Measurements from ENCODE around the gene GTF2F2. TPM values are rescaled to one million over a fixed set of nuclear protein-coding genes. Genes with fewer than 3 reads are reported as not detected.

GTF2F2 gene
- total RNA-seq, 2 experiments from 2014 or later, result 20.1 to 25.1 TPM

DNA sequence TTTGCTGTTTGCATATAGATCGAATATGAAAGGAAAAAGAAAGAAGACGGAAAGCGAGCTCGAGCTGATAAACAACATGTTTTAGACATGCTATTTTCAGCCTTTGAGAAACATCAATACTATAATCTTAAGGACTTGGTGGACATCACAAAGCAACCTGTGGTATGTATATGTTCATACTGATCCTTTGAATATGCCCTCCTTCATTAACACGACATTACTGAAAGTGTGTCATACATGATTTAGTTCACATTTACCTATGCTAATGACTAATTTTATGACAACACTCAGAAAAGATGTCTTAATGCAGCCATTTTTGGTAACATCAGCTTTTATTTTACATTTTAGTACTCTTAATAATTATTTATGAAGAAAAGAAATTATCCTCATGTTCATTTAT, 146.9 kb downstream of the GTF2F2 start:
- intact Hi-C loops (cut with micrococcal nuclease; ENCODE audit: unreplicated experiment), result no loop called here
- H2AFZ ChIP-seq (ENCODE audit: low read length), result no peak overlapping the region
- H3K4me1 ChIP-seq (ENCODE audit: insufficient read depth, low read length, poor library complexity, severe bottlenecking), result no peaks in the 10 kb centered on the region
- no peak overlapping the region for H3K4me3 ChIP-seq (ENCODE audit: low read depth, low read length, poor library complexity, severe bottlenecking)
- no peaks in the 10 kb centered on the region for H3K9me2 ChIP-seq (ENCODE audit: insufficient read depth, low read length)
- no peaks in the 10 kb centered on the region for H3K79me2 ChIP-seq (ENCODE audit: insufficient read depth, low read depth, low read length)
- BruUV-seq (replicated peaks), result no TSS peak
- ChIA-PET CTCF (ENCODE audit: unreplicated experiment) (no interaction called here), POLR2A (no interaction called here)
- no peaks in the 10 kb centered on the region for H4K20me1 ChIP-seq (ENCODE audit: insufficient read depth, low read length)
- TF ChIP-seq, protein P1, sequence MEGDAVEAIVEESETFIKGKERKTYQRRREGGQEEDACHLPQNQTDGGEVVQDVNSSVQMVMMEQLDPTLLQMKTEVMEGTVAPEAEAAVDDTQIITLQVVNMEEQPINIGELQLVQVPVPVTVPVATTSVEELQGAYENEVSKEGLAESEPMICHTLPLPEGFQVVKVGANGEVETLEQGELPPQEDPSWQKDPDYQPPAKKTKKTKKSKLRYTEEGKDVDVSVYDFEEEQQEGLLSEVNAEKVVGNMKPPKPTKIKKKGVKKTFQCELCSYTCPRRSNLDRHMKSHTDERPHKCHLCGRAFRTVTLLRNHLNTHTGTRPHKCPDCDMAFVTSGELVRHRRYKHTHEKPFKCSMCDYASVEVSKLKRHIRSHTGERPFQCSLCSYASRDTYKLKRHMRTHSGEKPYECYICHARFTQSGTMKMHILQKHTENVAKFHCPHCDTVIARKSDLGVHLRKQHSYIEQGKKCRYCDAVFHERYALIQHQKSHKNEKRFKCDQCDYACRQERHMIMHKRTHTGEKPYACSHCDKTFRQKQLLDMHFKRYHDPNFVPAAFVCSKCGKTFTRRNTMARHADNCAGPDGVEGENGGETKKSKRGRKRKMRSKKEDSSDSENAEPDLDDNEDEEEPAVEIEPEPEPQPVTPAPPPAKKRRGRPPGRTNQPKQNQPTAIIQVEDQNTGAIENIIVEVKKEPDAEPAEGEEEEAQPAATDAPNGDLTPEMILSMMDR (conservative IDR thresholded peaks at IDR 0.05; ENCODE audit: low read length), result no peak
- no peak for TF ChIP-seq EZH2phosphoT487 (IDR thresholded peaks at IDR 0.05; ENCODE audit: borderline replicate concordance, low read depth, low read length)
- H3K9me3 ChIP-seq (ENCODE audit: low read length), result no peaks in the 10 kb centered on the region
- H3K27ac ChIP-seq (ENCODE audit: low read depth, low read length, poor library complexity, severe bottlenecking), result no peak overlapping the region
- DNase-seq (ENCODE audit: low spot score), result no peak
- H3K4me2 ChIP-seq (ENCODE audit: low read length), result no peak overlapping the region
- peaks cover 10% of the 10 kb centered on the region for H3K36me3 ChIP-seq (ENCODE audit: insufficient read depth, low read length)

DNA sequence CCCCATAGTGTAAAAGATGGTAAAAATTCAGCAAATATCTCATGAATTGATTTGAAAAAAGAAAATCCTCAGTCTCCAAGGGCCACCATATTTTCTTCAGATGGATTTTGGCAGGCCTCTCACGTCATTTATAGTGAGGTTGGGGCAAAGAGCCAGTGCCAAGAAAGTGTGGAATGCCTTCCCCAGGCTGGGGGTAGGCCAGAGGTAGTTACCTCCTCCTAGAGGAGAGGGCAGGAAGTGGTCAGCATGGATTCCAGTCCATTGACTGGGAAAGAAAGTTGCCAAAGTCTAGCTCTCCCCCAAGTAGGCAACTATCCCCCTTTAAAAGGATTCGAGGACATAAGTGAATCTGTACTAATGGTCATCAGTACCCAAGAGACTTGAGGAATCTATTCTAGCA, 148.9 kb downstream of the GTF2F2 start:
- DNase-seq (ENCODE audit: low spot score), result no peak
- peaks cover 10% of the 10 kb centered on the region for H3K36me3 ChIP-seq (ENCODE audit: insufficient read depth, low read length)
- H2AFZ ChIP-seq (ENCODE audit: low read length), result no peak overlapping the region
- H3K4me3 ChIP-seq (ENCODE audit: low read depth, low read length, poor library complexity, severe bottlenecking), result no peak overlapping the region
- H3K27ac ChIP-seq (ENCODE audit: low read depth, low read length, poor library complexity, severe bottlenecking), result no peak overlapping the region
- no peak overlapping the region for H3K4me2 ChIP-seq (ENCODE audit: low read length)
- H3K4me1 ChIP-seq (ENCODE audit: insufficient read depth, low read length, poor library complexity, severe bottlenecking), result no peaks in the 10 kb centered on the region
- no peaks in the 10 kb centered on the region for H4K20me1 ChIP-seq (ENCODE audit: insufficient read depth, low read length)
- no peak for TF ChIP-seq EZH2phosphoT487 (IDR thresholded peaks at IDR 0.05; ENCODE audit: borderline replicate concordance, low read depth, low read length)
- TF ChIP-seq, protein P1 (conservative IDR thresholded peaks at IDR 0.05; ENCODE audit: low read length), result no peak
- BruUV-seq (replicated peaks), result no TSS peak
- no peaks in the 10 kb centered on the region for H3K9me2 ChIP-seq (ENCODE audit: insufficient read depth, low read length)
- no peaks in the 10 kb centered on the region for H3K79me2 ChIP-seq (ENCODE audit: insufficient read depth, low read depth, low read length)
- ChIA-PET CTCF (ENCODE audit: unreplicated experiment) (no interaction called here), POLR2A (interaction anchor here (0.7 kb wide), 1 partner anchor 19 kb away, joined by 3 read pairs; no protein-coding TSS in a partner anchor)
- intact Hi-C loops (cut with micrococcal nuclease; ENCODE audit: unreplicated experiment), result no loop called here
- no peaks in the 10 kb centered on the region for H3K9me3 ChIP-seq (ENCODE audit: low read length)

DNA sequence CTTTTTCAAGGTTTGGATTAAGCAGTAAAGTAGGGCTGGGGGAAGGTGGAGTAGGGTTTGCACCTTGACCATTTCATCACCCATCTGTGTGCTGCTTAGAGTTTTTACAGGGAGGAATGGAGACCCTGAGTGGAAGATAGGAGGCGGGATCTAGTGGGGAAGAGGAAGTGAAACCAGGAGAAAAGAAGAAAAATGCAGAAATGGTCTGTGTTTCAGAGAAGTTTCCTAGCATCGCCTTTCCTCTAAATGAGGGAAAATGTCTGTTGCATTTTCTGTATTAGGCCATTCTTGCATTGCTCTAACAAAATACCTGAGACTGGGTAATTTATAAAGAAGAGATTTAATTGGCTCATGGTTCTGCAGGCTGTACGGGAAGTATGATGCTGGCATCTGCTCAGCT, 156.6 kb downstream of the GTF2F2 start:
- POLR2A ChIA-PET, result no interaction called here
- H2AFZ ChIP-seq (ENCODE audit: low read length), result no peak overlapping the region
- TF ChIP-seq EZH2phosphoT487 (IDR thresholded peaks at IDR 0.05; ENCODE audit: borderline replicate concordance, low read depth, low read length), result no peak
- TF ChIP-seq, protein P1 (conservative IDR thresholded peaks at IDR 0.05; ENCODE audit: low read length), result no peak
- intact Hi-C loops (cut with micrococcal nuclease; ENCODE audit: unreplicated experiment), result no loop called here
- peaks cover 9% of the 10 kb centered on the region for H3K9me3 ChIP-seq (ENCODE audit: low read length)
- CTCF ChIA-PET (ENCODE audit: unreplicated experiment), result no interaction called here
- BruUV-seq (replicated peaks), result no TSS peak
- H3K36me3 ChIP-seq (ENCODE audit: insufficient read depth, low read length), result peaks cover 26% of the 10 kb centered on the region
- no peak overlapping the region for H3K4me2 ChIP-seq (ENCODE audit: low read length)
- H3K79me2 ChIP-seq (ENCODE audit: insufficient read depth, low read depth, low read length), result no peaks in the 10 kb centered on the region
- no peaks in the 10 kb centered on the region for H4K20me1 ChIP-seq (ENCODE audit: insufficient read depth, low read length)
- H3K4me1 ChIP-seq (ENCODE audit: insufficient read depth, low read length, poor library complexity, severe bottlenecking), result peaks cover 5% of the 10 kb centered on the region
- H3K4me3 ChIP-seq (ENCODE audit: low read depth, low read length, poor library complexity, severe bottlenecking), result no peak overlapping the region
- no peak overlapping the region for H3K27ac ChIP-seq (ENCODE audit: low read depth, low read length, poor library complexity, severe bottlenecking)
- DNase-seq (ENCODE audit: low spot score), result peak; percentile 13
- H3K9me2 ChIP-seq (ENCODE audit: insufficient read depth, low read length), result no peaks in the 10 kb centered on the region
